ENCODE results near the gene CCM2. TPM values are rescaled to one million over a fixed set of nuclear protein-coding genes. Genes with fewer than 3 reads are reported as not detected.

CCM2 gene
- polyA plus RNA-seq, 1 donor from 2014 or later: 25.8 TPM

DNA sequence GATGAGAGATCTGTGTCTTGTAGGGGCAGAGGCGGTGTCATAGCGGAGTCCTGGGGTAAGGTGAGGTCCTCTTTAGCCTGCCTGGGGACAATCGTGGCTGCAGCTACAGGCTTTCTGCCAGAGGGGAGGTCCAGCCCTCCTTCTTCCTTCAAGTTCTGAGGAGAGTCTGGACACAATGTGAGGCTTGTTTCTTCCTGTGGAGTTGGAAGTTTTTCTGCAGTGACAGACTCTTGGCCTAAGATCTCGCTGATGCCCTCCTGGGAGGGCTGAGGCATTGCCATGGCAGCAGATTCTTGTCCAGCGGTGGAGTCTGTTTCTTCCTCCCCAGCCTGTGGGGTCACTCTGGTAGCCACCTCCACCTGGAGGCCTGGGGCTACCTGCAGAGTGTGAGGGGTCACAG is 84.3 kb downstream of the CCM2 start:
- no peaks in the 10 kb centered on the region for H3K27me3 ChIP-seq (ENCODE audit: insufficient read depth, low read depth, low read length)
- H3K27ac ChIP-seq (ENCODE audit: low read length): no peak overlapping the region
- H3F3A ChIP-seq (ENCODE audit: insufficient read depth, low read length, poor library complexity, severe bottlenecking): no peaks in the 10 kb centered on the region
- H3K9ac ChIP-seq (ENCODE audit: low read length): no peak overlapping the region
- TF ChIP-seq, protein P1, sequence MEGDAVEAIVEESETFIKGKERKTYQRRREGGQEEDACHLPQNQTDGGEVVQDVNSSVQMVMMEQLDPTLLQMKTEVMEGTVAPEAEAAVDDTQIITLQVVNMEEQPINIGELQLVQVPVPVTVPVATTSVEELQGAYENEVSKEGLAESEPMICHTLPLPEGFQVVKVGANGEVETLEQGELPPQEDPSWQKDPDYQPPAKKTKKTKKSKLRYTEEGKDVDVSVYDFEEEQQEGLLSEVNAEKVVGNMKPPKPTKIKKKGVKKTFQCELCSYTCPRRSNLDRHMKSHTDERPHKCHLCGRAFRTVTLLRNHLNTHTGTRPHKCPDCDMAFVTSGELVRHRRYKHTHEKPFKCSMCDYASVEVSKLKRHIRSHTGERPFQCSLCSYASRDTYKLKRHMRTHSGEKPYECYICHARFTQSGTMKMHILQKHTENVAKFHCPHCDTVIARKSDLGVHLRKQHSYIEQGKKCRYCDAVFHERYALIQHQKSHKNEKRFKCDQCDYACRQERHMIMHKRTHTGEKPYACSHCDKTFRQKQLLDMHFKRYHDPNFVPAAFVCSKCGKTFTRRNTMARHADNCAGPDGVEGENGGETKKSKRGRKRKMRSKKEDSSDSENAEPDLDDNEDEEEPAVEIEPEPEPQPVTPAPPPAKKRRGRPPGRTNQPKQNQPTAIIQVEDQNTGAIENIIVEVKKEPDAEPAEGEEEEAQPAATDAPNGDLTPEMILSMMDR (IDR thresholded peaks at IDR 0.05; ENCODE audit: poor library complexity, severe bottlenecking): no peak
- TF ChIP-seq EZH2 (IDR thresholded peaks at IDR 0.05; ENCODE audit: borderline replicate concordance, insufficient read depth, low read length, poor library complexity, severe bottlenecking): no peak
- no peaks in the 10 kb centered on the region for H3K36me3 ChIP-seq (ENCODE audit: insufficient read depth, low read length)
- no peak overlapping the region for H3K4me3 ChIP-seq (ENCODE audit: low read length)
- H3K9me3 ChIP-seq (ENCODE audit: low read length): no peaks in the 10 kb centered on the region
- H2AFZ ChIP-seq (ENCODE audit: low read depth, low read length): no peak overlapping the region
- H4K20me1 ChIP-seq (ENCODE audit: insufficient read depth): no peaks in the 10 kb centered on the region
- no peak overlapping the region for H3K4me2 ChIP-seq (ENCODE audit: low read length)
- no peaks in the 10 kb centered on the region for H3K9me2 ChIP-seq (ENCODE audit: insufficient read depth, low read length)
- peaks cover 26% of the 10 kb centered on the region for H3K79me2 ChIP-seq (replicated peaks; ENCODE audit: insufficient read depth, low read length)

DNA sequence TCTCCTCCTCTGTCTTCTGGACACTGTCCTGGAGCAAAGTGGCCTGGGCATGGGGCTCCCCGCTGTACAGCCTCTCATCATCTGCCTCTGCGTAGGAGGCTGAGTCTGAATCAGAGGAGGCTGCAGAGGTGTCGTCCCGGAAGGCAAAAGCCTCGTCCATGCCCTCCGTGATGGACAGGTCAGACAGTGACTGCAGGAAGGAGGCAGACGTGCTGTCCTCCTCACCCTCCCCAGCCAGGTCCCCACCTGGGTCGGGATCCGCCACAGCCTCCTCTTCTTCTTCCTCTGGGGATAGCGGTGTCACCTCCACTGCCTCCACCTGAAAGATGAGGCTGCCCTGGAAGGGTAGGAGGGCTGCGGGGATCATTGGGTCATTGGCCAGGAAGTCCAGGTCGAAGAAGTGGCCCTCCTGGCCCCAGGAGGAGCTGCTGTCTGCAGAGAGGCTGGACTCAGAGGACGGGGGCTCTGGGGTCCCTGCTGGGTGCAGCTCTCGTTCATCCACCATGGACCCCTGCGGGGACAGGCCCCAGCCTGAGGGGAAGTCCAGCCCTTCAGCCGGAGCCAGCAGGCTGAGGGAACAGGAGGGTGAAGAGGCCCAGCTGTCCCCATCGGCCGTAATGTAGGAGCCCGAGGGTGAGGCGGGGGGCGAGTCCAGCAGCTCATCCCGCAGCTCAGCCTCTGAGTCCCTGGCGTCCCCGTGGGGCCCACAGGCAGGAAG is 85.1 kb downstream of the CCM2 start:
- Histone ChIP-seq H3K9me3 (ENCODE audit: low read length) (no peaks in the 10 kb centered on the region), H3K4me3 (ENCODE audit: low read length) (no peak overlapping the region), H3F3A (ENCODE audit: insufficient read depth, low read length, poor library complexity, severe bottlenecking) (peaks cover 5% of the 10 kb centered on the region), H3K27me3 (ENCODE audit: insufficient read depth, low read depth, low read length) (no peaks in the 10 kb centered on the region), H3K36me3 (ENCODE audit: insufficient read depth, low read length) (no peaks in the 10 kb centered on the region), H3K79me2 (replicated peaks; ENCODE audit: insufficient read depth, low read length) (peaks cover 26% of the 10 kb centered on the region), H3K9me2 (ENCODE audit: insufficient read depth, low read length) (no peaks in the 10 kb centered on the region), H4K20me1 (ENCODE audit: insufficient read depth) (no peaks in the 10 kb centered on the region), H2AFZ (ENCODE audit: low read depth, low read length) (no peak overlapping the region), H3K4me2 (ENCODE audit: low read length) (no peak overlapping the region), H3K27ac (ENCODE audit: low read length) (no peak overlapping the region), H3K9ac (ENCODE audit: low read length) (no peak overlapping the region)
- TF ChIP-seq, protein P2, sequence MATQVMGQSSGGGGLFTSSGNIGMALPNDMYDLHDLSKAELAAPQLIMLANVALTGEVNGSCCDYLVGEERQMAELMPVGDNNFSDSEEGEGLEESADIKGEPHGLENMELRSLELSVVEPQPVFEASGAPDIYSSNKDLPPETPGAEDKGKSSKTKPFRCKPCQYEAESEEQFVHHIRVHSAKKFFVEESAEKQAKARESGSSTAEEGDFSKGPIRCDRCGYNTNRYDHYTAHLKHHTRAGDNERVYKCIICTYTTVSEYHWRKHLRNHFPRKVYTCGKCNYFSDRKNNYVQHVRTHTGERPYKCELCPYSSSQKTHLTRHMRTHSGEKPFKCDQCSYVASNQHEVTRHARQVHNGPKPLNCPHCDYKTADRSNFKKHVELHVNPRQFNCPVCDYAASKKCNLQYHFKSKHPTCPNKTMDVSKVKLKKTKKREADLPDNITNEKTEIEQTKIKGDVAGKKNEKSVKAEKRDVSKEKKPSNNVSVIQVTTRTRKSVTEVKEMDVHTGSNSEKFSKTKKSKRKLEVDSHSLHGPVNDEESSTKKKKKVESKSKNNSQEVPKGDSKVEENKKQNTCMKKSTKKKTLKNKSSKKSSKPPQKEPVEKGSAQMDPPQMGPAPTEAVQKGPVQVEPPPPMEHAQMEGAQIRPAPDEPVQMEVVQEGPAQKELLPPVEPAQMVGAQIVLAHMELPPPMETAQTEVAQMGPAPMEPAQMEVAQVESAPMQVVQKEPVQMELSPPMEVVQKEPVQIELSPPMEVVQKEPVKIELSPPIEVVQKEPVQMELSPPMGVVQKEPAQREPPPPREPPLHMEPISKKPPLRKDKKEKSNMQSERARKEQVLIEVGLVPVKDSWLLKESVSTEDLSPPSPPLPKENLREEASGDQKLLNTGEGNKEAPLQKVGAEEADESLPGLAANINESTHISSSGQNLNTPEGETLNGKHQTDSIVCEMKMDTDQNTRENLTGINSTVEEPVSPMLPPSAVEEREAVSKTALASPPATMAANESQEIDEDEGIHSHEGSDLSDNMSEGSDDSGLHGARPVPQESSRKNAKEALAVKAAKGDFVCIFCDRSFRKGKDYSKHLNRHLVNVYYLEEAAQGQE (IDR thresholded peaks at IDR 0.05; ENCODE audit: borderline replicate concordance): no peak
- TF ChIP-seq RAD21 (conservative IDR thresholded peaks at IDR 0.05) (no peak), TAF1 (IDR thresholded peaks at IDR 0.05; ENCODE audit: low read depth) (no peak), EZH2 (IDR thresholded peaks at IDR 0.05; ENCODE audit: borderline replicate concordance, insufficient read depth, low read length, poor library complexity, severe bottlenecking) (no peak), POLR2AphosphoS5 (IDR thresholded peaks at IDR 0.05) (no peak), SMC3 (conservative IDR thresholded peaks at IDR 0.05; ENCODE audit: poor library complexity) (no peak), EP300 (conservative IDR thresholded peaks at IDR 0.05; ENCODE audit: poor library complexity, severe bottlenecking) (no peak), MXI1 (conservative IDR thresholded peaks at IDR 0.05; ENCODE audit: poor library complexity, severe bottlenecking) (no peak)
- TF ChIP-seq, protein P1 (IDR thresholded peaks at IDR 0.05; ENCODE audit: poor library complexity, severe bottlenecking): no peak
